B cell (primary cell): ENCODE measurements around the gene SIGLEC6. TPM values are rescaled to one million over a fixed set of nuclear protein-coding genes. Genes with fewer than 3 reads are reported as not detected.

Experiments used
- ATAC-seq: fragments of 200-7000 bp; cut with Tn5 transposase; one replicate; pipeline ENCODE4 v1.10.0; 2021; ENCODE audit warnings: low read depth, mild to moderate bottlenecking, moderate number of reproducible peaks, moderate library complexity
- CTCF ChIA-PET: fragments of 350-600 bp; sonication (Branson Sonifier 250); formaldehyde crosslinking; loops from one replicate; lab custom pipeline; 2021; ENCODE audit warnings: antibody characterized with exemption, inconsistent platforms; lab: Charles Lee
- POLR2A ChIA-PET: fragments of 350-600 bp; sonication (Branson Sonifier 250); formaldehyde crosslinking; loops from one replicate; lab custom pipeline; 2021; ENCODE audit warnings: antibody characterized with exemption; lab: Charles Lee
- DNase-seq: peaks from one replicate; pipeline ENCODE4 v3.0.0; 2013
- H2AFZ ChIP-seq: 2 replicates; pipeline ENCODE4 v1.6.1; 2012; ENCODE audit warnings: mild to moderate bottlenecking, low read depth, low read length; ENCODE audit not compliant: insufficient read depth, poor library complexity, severe bottlenecking
- H3K27ac ChIP-seq, 2 donors: 1 replicate in 1 of 2; 2 replicates in 1 of 2; pipeline ENCODE4 v1.5.1; 2012 to 2013; ENCODE audit warnings: low read length in 2 of 2, mild to moderate bottlenecking in 2 of 2, moderate library complexity in 1 of 2
- H3K27me3 ChIP-seq, 4 experiments: fragments of 200-600 bp in 1 of 4; sonication (generic) in 1 of 4; replicated peaks in 1 of 4; 1 replicate in 2 of 4; 2 replicates in 2 of 4; pipeline versions ENCODE4 v1.6.1 to v1.7.0; 2013 to 2016; ENCODE audit warnings: low read length in 3 of 4, mild to moderate bottlenecking in 2 of 4, mixed read lengths in 1 of 4, moderate library complexity in 1 of 4; ENCODE audit not compliant: insufficient read depth in 4 of 4, control insufficient read depth in 3 of 4; ENCODE audit errors: control extremely low read depth in 1 of 4
- H3K36me3 ChIP-seq, 2 experiments: replicated peaks in 1 of 2; 1 replicate in 1 of 2; 2 replicates in 1 of 2; pipeline versions ENCODE4 v1.6.1 to v1.7.1; 2013; ENCODE audit warnings: low read length in 1 of 2; ENCODE audit not compliant: insufficient read depth in 2 of 2, control insufficient read depth in 1 of 2; ENCODE audit errors: control extremely low read depth in 1 of 2, extremely low read depth in 1 of 2
- H3K4me1 ChIP-seq, 2 donors: fragments of 200-600 bp in 1 of 2; sonication (generic) in 1 of 2; 1 replicate in 1 of 2; 2 replicates in 1 of 2; pipeline versions ENCODE4 v1.5.1 to v1.6.1; 2013 to 2017; ENCODE audit warnings: low read length in 2 of 2; ENCODE audit not compliant: control insufficient read depth in 2 of 2, insufficient read depth in 2 of 2
- H3K4me2 ChIP-seq: replicated peaks from 2 replicates; pipeline ENCODE3; 2012; ENCODE audit warnings: mild to moderate bottlenecking, low read depth, low read length; ENCODE audit not compliant: poor library complexity, severe bottlenecking
- H3K4me3 ChIP-seq, 5 experiments: fragments of 200-600 bp in 1 of 5; sonication (generic) in 1 of 5; 1 replicate in 3 of 5; 2 replicates in 2 of 5; pipeline versions ENCODE4 v1.5.1 to v1.7.0; 2011 to 2016; ENCODE audit warnings: low read length in 4 of 5, mild to moderate bottlenecking in 4 of 5, low read depth in 2 of 5, control low read depth in 1 of 5, moderate library complexity in 1 of 5; ENCODE audit not compliant: insufficient read depth in 1 of 5; ENCODE audit errors: control extremely low read depth in 1 of 5, extremely low read depth in 1 of 5
- H3K79me2 ChIP-seq: fragments of 200-600 bp; sonication (generic); one replicate; pipeline ENCODE4 v1.6.0; 2016; ENCODE audit warnings: low read length; ENCODE audit not compliant: control insufficient read depth, insufficient read depth
- H3K9ac ChIP-seq: fragments of 200-600 bp; sonication (generic); 2 replicates; pipeline ENCODE4 v1.6.1; 2017; ENCODE audit warnings: mild to moderate bottlenecking, low read length, moderate library complexity
- H3K9me3 ChIP-seq, 3 donors: one replicate each; pipeline versions ENCODE4 v1.6.1 to v1.7.1; 2013; ENCODE audit warnings: low read length in 2 of 3; ENCODE audit not compliant: control insufficient read depth in 2 of 3, insufficient read depth in 1 of 3; ENCODE audit errors: control extremely low read depth in 1 of 3
- H4K20me1 ChIP-seq: 2 replicates; pipeline ENCODE4 v1.6.0; 2012; ENCODE audit warnings: mild to moderate bottlenecking, low read length; ENCODE audit not compliant: insufficient read depth, control insufficient read depth, poor library complexity, severe bottlenecking
- H3K27ac Mint-ChIP-seq: one replicate; pipeline ENCODE4 v1.8.0; 2021; ENCODE audit warnings: mixed read lengths
- H3K27me3 Mint-ChIP-seq: one replicate; pipeline ENCODE4 v1.8.0; 2021; ENCODE audit warnings: mixed read lengths
- H3K4me1 Mint-ChIP-seq: one replicate; pipeline ENCODE4 v1.8.0; 2021; ENCODE audit warnings: mixed read lengths
- H3K4me3 Mint-ChIP-seq: one replicate; pipeline ENCODE4 v1.8.0; 2021; ENCODE audit warnings: mixed read lengths
- H3K9me3 Mint-ChIP-seq: one replicate; pipeline ENCODE4 v1.8.0; 2022; ENCODE audit warnings: mixed read lengths; ENCODE audit not compliant: insufficient read depth
- CTCF ChIP-seq: fragments of 200-600 bp; IDR thresholded peaks from one replicate; pipeline ENCODE4 v1.8.0; 2022; ENCODE audit warnings: antibody characterized with exemption, mild to moderate bottlenecking
- EZH2 ChIP-seq: IDR thresholded peaks from 2 replicates; pipeline ENCODE4 v1.6.1; 2012; ENCODE audit warnings: borderline replicate concordance, low read depth, mild to moderate bottlenecking, moderate library complexity, low read length; ENCODE audit not compliant: insufficient read depth, poor library complexity, severe bottlenecking
- WGBS: methylation state at CpG from one replicate; pipeline ENCODE4 v1.1.5; 2013; ENCODE audit warnings: missing lambda C conversion rate; ENCODE audit not compliant: insufficient coverage; 5-methylcytosine and 5-hydroxymethylcytosine counted together
- intact Hi-C: fragments of 100-400 bp; cut with micrococcal nuclease; formaldehyde crosslinking; loops from one replicate; pipeline ENCODE4 v1.10.0; 2022
- polyA plus RNA-seq: library from polyadenylated mRNA; depleted of rRNA; stranded (reverse); fragments of >200 nt; gene quantifications from 2 replicates; pipeline ENCODE4 v1.2.3, GENCODE V29; 2012
- total RNA-seq, 2 donors: library from RNA; stranded (reverse); fragments of 120-200 nt in 1 of 2; gene quantifications; 1 replicate in 1 of 2; 2 replicates in 1 of 2; pipeline versions ENCODE4 v1.2.3 to v1.2.4, GENCODE V29; 2013 to 2022

The SIGLEC6 gene
- total and polyA plus RNA-seq, 2 donors (not counting 1 experiment from before 2014, with no cell fraction given), result 21.2 to 35.4 TPM

GRCh38 chr19:51551673-51552432, 20.4 kb upstream of the SIGLEC6 start:
- no peaks in the 10 kb centered on the region for H3K27me3 Mint-ChIP-seq
- ChIA-PET POLR2A (interaction anchor here (0.7 to 1.9 kb wide), 4 partner anchors 20 to 134 kb away, joined by 3 to 8 read pairs (median 3); partner anchors contain the start of genes SIGLEC10 and SIGLEC6), CTCF (interaction anchor here (0.5 to 8.0 kb wide), 10 partner anchors 15 to 155 kb away, joined by 3 to 41 read pairs (median 6); partner anchors contain the start of gene SIGLEC6)
- peaks cover 56 to 74% of the 10 kb centered on the region in 2 donors for H3K4me1 ChIP-seq
- no peak for TF ChIP-seq EZH2
- TF ChIP-seq CTCF, result no peak
- no peaks in the 10 kb centered on the region for H3K9me3 Mint-ChIP-seq
- no peak overlapping the region for H2AFZ ChIP-seq
- H3K9ac ChIP-seq, result peak overlapping the region; percentile 76
- peak overlapping the region; percentile 79 for H3K4me2 ChIP-seq
- H3K27ac Mint-ChIP-seq, result peak overlapping the region; percentile 96
- peaks cover 69% of the 10 kb centered on the region for H3K79me2 ChIP-seq
- H3K4me3 ChIP-seq, result peak overlapping the region; percentile 55 to 87 (median 72)
- peaks cover 0 to 11% of the 10 kb centered on the region in 2 experiments for H3K36me3 ChIP-seq
- peaks cover 0 to 5% (median 2%) of the 10 kb centered on the region in 3 donors for H3K9me3 ChIP-seq
- H3K4me3 Mint-ChIP-seq, result peak overlapping the region; percentile 95
- peak overlapping the region; percentile 56 to 77 for H3K27ac ChIP-seq
- no peaks in the 10 kb centered on the region for H3K27me3 ChIP-seq
- 0% methylated on average over 1 of the region's 3 CpGs for WGBS
- H4K20me1 ChIP-seq, result peaks cover 8% of the 10 kb centered on the region
- ATAC-seq, result peak; percentile 31
- intact Hi-C loops, result loop anchor here (10.0 kb wide), 1 partner anchor 137 kb away; the partner anchor contains the start of gene SIGLEC10
- peak; percentile 57 for DNase-seq
- H3K4me1 Mint-ChIP-seq, result peaks cover 88% of the 10 kb centered on the region
